GM18870 (cell line): ENCODE results near the gene COLGALT1.
"Not testable (repeated sequence)": the region's sequence is repeated elsewhere in the genome, so short reads cannot be mapped to it uniquely, and the experiment has no call there.

ENCODE experiments used
- ATAC-seq: cut with Tn5 transposase; IDR thresholded peaks from one replicate; pipeline ENCODE4 v1.9.1; 2021; ENCODE audit warnings: moderate library complexity; ENCODE audit not compliant: unreplicated experiment

Gene COLGALT1

DNA sequence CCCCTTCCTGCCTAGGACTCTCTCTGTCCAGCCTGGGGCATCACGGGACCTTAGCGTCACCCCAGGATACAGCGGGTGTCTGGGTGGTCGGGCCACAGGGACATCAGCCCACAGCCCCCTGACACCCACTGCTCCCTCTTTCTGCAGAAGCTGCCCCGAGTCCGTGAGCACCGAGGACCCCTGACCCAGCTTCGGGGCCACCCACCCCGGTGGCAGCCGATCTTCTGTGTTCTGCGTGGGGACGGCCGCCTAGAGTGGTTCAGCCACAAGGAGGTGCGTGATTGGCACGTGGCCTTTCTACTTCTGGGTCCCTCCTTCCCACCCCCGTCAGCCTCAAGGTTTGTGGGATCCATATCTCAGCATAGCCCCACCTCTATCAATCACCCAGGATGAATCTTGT, 23.3 kb upstream of the COLGALT1 start:
- no peak for ATAC-seq

DNA sequence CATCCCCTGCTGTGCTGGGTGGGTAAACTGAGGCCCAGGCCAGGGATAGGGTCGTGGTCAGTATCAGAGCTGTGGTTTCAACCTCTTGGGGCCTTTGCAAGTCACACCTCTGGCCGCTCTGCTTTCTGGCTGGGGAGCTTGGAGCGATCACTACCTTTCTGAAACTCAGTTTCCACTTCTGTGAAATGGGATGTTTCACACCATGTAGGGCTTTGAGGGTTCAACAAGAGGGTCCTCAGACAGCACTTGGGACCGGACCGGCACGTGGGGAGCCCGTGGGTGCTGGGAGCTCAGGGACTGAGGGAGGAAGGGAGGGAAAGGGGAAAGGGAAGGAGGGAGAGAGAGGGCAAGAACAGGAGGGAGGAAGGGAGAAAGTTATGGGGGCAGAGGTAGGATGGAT, 22.9 kb upstream of the COLGALT1 start:
- ATAC-seq, result no peak

DNA sequence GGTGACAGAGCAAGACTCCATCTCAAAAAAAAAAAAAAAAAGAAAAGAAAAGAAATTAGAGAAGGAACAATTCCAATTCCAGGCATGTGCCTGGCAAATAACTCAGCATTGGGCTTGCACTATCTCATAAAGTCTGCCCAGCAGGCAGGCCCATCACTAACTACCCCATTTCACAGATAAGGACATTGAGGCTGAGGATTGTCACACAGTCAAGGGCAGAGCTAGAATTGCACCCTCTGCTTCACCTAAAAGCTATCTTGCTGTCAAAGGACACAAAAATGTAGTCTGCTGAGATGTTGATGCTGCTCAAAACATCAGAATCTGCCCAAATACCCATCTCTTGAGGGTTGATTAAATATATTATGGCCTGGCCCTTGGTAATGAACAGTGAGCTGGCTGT, 20.7 kb upstream of the COLGALT1 start:
- no peak for ATAC-seq

DNA sequence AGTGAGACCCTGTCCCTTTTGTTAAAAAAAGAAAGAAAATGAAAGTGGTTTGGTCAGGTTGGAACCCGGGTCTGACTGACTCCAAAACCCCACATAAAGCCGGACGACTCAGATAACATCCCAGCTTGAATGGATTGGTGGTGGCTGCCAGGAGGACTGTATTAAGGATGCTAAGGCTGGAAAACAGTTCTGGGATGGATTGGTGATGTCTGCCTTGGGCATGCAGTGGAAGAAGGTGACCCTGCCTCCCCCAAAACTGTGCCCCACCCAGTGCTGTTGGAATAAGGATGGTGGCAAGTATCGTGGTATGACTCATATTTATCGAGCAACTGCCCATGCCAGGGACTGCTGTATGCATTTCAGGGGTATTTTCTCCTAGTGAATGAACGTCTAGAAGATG, 18.5 kb upstream of the COLGALT1 start:
- no peak for ATAC-seq

DNA sequence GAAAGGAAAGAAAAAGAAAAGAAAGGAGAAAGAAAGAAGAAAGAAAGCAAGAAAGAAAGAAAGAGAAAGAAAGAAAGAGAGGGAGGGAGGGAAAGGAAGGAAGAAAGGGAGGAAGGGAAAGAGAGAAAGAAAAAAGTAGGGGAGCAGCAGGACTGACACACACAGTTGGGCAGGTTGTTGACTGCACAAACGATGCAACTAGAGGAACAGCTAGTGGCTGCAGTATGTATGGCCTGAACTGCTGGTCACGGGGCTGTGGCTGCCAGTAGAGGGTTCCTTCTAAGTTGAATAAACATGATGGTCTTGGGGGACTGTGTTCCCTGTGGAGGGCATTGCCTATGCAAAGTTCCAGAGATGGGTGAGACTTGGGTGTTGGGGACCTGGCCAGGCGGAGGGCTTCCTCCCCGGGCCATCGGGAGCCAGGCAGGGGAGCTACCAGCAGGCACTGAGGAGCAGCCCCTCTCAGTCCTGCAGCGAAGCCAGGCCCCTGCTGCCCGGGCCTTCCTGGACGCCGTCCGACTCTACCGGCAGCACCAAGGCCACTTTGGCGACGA, 16.7 kb upstream of the COLGALT1 start:
- no peak for ATAC-seq

DNA sequence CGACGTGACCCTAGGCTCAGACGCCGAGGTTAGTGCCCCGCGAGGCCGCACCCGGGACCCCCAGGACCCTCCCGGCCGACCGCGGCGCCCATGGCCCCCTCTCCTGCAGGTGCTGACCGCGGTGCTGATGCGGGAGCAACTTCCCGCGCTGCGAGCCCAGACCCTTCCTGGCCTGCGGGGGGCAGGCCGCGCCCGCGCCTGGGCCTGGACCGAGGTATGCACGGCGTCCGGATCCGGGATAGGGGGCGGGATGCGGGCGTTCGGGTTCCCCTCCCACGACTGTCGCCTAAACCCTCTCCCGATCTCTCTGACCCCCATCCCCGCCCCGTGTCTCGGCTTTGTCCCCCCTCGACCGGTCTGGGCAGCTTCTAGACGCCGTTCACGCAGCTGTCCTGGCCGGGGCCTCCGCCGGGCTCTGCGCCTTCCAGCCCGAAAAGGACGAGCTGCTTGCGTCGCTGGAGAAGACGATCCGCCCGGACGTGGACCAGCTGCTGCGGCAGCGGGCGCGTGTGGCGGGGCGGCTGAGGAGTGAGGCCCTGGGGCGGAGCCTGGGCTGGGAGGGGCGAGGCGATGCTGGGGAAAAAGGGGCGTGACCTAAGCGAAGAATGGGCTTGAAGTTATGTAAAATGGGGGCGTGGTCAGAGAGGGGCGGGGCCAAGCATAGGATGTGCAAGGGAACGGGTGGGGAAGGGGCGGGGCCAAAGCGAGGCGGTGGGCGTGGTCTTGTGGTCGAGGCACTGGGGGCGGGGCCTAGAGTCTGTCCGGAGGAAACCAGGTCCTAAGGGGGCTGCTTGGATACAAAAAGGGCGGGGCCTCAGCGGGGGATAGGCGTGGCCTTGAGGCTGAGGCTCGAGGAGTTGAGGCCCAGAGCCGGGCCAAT, 16.0 kb upstream of the COLGALT1 start:
- ATAC-seq, result no peak

DNA sequence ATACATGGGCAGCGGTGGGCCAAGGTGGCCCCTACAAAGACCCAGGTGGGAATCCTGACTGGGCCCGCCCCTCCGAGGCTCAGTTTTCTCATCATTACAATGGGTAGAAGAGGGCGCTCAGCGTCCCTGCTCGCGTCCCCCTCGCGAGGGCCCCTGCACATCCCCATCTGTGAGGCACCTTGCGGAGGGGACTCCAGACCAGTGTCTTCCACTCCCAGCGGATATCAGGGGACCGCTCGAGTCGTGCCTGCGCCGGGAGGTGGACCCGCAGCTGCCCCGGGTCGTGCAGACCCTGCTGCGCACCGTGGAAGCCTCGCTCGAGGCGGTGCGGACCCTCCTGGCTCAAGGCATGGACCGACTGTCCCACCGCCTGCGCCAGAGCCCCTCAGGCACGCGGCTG, 15.3 kb upstream of the COLGALT1 start:
- no peak for ATAC-seq

DNA sequence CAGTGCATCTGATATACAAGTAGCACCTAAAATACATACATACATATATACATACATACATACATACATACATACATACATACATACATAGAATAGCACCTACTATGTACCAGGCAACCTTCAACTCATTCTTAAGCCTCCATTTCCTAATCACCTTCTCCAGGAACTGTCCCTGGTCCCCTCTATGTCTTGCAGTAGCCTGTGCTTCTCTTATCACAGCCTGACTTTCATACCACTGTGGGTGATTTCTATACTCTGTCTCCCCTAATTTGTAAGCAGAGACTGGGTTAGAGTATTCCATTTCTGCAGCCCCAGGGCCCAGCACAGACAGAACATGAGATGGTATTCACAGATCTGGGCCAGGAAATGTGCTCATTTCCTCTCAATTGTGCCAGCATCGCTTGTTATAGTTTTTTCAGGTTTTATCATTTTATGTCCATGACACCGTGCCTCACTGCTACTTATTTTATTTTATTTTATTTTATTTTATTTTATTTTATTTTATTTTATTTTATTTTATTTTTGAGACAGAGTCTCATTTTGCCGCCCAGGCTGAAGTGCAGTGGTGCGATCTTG, 14.2 kb upstream of the COLGALT1 start:
- ATAC-seq, result no peak

DNA sequence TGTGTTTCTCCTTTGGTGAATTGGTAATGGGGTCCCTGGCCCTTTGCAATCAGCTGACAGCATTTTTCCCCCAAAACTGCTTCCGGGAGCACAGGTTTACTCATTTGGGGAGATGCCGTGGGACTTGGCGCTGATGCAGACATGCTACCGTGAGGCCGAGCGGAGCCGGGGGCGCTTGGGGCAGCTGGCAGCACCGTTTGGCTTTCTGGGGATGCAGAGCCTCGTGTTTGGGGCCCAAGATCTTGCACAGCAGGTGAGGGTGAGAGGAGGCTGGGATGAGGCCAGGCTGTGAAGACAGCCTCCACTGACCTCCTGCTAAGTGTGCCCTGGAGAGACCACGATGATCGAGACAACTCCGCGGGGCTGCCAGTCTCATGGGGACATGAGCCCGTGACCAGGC, 13.4 kb upstream of the COLGALT1 start:
- no peak for ATAC-seq

DNA sequence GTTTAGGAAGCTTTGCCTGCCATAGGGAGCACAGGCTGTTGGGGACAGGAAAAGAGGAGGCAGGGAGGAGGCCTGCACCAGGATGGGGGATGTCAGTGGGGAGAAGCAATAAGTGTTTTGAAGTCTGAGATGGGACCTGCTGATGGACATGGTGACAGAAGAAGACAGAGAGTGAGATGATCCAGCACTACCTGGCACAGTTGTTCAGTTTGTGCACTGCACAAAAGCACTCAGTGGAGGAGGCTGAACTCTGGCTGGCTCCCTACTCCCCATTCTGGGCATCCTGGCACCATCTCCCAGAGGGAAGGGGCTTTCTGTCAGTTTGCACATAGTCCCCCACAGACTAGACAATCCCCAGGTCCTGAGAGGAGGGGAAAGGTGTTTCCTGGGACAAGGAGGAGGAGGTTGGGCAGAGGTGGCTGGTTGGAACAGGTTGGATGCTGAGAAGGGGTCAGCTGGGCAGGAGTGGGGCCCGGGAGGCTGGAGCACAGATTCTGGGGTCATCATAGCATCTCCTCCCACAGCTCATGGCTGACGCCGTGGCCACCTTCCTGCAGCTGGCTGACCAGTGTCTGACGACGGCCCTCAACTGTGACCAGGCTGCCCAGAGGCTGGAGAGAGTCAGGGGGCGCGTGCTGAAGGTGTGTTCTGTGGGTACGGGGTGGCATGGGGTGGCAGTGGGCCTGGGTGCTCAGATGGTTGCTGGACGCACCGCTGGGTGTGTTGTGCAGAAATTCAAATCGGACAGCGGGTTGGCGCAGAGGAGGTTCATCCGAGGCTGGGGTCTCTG, 12.5 kb upstream of the COLGALT1 start:
- ATAC-seq, result no peak

DNA sequence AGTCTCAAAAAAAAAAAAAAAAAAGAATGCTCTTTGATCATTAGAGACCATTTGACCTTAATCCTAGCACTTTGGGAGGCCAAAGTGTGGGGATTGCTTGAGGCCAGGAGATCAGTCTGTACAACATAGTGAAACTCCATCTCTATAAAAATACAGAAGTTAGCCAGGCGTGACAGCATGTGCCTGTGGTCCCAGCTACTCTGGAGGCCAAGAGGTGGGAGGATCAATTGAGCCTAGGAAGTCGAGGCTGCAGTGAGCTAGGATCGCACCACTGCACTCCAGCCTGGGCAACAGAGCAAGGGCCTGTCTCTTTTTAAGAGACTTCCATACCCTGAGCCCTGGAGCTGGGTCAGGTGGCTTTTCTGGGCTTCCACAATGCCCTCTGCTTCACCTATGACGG, 11.5 kb upstream of the COLGALT1 start:
- ATAC-seq, result no peak

DNA sequence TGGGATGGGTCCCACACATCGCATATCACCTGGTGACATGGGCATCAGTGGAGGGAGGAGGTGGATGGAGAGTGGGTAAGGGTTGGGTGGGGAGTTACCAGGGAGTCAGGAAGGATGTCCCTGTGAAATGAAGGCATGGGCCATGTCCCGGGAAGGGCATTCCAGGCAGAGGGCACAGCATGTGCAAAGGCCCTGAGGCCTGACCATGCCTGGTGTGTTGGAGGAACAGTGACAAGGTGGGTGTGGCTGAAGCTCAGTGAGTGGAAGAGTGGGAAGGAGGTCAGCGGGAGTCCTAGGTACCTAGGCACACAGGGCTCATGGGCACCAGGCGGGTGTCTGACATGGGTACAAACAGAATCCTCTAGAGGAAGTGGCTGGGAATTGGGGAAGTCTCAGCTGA, 11.0 kb upstream of the COLGALT1 start:
- no peak for ATAC-seq

DNA sequence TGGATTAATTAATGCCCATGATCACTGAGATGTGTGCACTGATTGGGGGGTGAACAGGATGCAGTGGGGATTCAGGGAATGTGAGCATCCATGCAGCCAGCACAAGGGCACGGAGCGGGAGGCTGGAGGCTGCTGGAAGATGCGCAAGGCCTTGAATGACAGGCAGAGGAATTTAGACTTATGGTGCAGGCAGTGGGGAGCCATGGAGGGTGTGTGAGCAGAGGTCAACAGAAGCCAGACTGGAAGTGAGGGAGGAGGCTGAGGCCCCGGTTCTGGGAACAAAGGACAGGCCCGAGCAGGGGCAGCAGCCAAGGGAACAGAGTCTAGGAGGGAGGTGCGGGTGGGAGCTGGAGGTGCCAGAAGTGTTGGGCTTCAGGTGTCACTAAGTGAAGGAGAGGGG, 7.3 kb upstream of the COLGALT1 start:
- no peak for ATAC-seq

DNA sequence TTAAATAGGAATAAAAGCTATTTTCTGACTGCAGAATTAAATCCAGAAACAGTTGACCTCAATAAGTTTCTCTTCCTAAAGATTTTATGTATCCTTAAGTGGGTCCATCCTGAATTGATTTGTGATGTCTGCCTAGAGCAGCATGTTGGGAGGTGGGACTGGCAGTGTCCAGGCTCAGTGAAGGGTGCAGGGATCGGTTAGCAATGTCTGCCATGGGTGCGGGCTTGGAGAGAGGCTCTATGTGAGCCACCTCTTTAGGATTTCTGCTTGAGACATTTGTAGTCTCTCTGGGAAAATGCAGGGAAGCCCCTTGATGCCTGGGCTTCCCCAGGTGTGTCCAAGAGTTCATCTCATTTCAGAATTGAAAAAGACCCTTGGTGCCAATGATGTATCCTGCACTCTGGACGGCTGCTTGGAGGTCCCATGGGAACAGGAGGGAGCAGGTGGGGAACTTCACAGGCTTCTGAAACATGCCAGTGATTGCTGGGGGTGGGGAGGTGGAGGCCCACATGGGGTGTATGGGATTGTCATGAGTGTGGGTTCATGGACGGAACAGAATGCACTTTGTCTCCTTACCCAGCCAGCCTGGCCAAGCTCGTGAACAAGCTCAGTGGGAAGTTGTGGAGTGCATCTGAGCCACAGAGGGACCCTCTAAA, 6.2 kb upstream of the COLGALT1 start:
- ATAC-seq, result no peak

DNA sequence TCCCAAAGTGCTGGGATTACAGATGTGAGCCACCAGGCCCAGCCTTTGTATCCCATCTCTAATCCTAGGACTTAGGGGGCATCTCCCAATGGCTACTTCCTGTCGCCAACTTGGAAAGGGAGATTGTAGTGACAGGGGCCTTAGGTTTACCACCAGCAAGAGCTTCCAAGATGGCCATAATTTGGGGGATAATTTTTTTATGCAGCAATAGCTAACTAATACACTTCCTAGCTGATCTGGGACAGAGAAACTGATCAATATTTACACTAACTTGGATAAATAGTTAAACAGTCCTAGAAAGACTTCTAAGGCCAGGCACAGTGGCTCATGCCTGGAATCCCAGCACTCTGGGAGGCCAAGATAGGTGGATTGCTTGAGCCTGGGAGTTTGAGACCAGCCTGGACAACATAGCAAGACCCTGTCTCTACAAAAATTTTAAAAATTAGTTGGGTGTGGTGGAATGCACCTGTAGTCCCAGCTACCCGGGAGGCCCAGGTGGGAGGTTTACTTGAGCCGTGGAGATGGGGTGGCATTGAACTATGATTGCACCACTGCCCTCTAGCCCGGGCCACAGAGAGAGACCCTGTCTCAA, 5.3 kb upstream of the COLGALT1 start:
- no peak for ATAC-seq

DNA sequence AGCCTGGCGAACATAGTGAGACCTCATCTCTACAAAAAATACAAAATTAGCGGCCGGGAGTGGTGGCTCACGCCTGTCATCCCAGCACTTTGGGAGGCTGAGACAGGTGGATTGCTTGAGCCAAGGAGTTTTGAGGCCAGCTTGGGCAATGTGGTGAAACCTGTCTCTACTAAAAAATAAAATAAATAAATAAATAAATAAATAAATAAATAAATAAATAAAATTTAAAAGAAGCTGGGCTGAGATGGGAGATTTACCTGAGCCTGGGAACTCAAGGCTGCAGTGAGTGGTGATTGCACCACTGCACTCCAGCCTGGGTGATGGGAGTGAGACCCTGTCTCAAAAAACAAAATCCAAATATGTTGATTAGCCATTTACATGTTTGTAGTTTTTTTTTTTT, 2.7 kb upstream of the COLGALT1 start:
- not testable (repeated sequence) for ATAC-seq

DNA sequence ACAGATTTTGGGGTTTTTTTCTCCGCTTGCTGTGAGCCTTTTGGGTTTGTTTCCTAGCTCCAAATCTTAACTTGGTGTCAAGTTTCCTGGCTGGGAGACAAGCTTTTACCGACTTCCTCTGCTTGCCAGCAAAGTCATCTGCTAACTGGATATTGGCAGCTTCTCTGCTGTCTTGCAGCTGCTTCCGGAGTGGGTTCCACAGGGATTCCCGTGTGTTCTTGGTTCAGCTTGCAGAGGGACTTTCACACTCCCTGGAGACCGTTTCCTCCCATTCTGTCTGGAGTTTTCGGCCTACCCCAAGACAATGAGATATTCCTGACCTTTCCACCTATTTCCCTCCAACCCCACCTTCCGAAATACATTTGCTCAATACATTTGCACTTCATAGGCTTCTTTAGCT, 2.2 kb upstream of the COLGALT1 start:
- ATAC-seq, result no peak

DNA sequence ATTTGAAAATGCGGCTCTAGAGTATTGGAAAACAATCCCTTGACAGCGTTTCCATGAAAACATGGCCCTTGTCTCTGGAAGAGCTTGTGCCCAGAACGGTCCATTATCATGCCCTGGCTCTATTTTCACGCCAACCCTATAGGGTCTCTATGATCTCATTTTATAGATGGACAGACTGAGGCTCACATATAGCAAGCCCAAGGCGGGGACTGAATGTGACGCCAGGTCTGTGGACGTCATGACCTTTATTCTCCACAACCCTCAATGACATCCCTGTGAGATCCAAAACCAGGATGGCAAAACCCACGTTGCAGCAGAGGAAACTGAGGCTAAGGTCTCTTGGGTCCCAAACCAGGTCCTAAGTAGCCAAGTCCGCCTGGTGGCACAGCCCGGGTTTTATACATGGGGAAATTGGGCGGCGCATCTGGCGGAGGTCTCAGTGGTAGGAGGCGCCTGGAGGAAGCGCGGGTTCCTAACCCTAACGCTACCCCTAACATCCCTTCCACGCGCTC, 425 bp upstream of the COLGALT1 start:
- ATAC-seq, result peak; percentile 30

DNA sequence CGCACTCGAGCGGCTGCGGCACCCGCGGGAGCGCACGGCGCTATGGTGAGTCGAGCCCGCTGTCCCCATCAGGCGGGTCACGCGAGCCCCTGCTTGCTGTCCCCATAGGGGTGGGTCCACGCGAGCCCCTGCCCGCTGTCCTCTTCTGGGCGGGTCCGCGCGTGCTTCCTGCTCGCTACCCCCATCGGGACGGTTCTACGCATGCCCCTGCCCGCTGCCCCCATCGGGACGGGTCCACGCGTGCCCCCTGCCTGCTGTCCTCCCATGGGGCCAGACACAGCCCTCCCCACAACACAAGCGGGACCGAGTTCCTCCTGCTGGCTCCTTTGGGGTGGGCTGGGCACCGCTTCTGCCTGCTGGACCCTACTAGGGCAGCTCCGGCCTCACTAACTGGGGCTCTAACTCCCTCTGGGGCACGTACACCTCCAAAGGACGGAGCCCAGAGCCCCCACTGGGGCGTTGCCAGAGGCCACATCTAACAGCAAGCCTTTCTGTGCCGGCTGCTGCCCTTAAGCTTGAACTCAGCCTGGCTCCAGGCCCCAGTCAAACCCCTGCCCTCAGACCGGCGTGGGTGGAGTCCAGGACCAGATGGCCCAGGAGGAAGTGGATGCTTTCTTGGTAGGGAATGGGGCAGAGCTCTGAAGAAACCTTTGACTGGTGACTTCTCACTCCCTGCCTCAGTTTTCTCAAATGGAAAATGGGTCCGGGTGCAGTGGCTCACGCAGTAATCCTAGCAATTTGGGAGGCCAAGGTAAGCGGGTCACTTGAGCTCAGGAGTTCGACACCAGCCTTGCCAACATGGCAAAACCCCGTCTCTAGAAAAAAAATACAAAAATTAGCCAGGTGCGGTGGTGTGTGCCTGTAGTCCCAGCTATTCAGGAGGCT, 722 bp downstream of the COLGALT1 start:
- peak; percentile 24 for ATAC-seq

DNA sequence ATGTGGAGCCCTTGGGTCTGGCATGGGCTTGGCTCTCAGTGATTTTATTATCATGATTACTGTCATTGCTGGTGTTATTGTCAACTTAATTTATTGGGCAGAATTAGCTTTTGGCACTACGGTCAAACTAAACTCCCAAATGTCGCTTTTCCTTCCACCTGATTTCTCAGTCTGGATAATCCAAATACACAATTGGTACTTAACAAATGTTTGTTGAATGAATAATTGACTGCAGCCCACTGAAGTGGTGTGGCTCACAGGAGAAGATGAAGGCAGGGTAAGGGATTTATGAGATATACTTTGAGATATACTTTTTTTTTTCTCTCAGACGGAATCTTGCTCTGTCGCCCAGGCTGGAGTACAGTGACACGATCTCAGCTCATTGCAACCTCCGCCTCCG, 1.5 kb downstream of the COLGALT1 start:
- no peak for ATAC-seq
